GM19463 (cell line): ENCODE data around the gene PARL.
"Not testable (repeated sequence)": the region's sequence is repeated elsewhere in the genome, so short reads cannot be mapped to it uniquely, and the experiment has no call there.

ENCODE experiments used
- ATAC-seq: cut with Tn5 transposase; IDR thresholded peaks from one replicate; pipeline ENCODE4 v1.9.1; 2021; ENCODE audit warnings: mild to moderate bottlenecking, moderate library complexity; ENCODE audit not compliant: unreplicated experiment

The PARL gene

DNA sequence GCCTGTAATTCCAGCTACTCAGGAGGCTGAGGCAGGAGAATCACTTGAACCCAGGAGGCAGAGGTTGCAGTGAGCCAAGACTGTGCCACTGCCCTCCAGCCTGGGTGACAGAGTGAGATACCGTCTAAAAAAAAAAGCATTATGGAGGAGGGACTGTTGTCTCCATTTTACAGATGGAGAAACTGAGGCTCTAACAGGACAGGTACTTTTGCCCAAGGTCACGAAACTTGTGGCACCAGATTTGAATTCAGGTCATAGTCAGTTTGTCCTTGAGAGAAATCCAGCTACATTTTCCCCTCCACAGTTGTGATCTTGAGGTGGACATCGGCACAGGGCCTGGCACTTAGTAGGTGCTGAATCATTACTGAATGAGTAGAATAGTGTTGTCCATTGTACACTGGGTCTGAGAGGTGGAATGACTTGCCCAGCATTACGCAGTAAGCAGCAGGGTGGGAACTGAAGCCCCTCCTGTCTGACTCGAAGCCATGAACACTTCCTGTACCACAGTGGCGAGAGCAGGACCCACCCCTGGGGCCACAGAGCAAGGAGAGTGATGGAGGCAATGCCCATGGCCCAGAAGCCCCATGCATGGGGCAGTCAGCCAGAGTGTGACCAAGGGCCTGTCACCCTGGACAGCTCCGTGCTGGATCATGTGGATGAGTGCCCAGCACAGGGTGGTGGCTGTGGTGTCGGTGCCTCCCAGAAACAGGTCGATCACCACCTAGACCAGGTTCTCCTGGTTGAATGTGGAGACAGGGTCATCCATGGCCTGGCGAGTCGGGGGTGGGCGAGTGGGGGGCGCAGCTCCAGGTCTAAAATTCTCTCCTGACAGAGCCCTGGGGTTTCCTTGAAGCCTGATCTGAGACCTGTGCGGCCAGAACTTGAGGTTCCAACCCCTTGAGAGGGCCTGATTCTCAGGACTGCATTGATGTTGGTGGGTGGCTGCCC is 20.4 kb upstream of the PARL start:
- ATAC-seq: no peak

DNA sequence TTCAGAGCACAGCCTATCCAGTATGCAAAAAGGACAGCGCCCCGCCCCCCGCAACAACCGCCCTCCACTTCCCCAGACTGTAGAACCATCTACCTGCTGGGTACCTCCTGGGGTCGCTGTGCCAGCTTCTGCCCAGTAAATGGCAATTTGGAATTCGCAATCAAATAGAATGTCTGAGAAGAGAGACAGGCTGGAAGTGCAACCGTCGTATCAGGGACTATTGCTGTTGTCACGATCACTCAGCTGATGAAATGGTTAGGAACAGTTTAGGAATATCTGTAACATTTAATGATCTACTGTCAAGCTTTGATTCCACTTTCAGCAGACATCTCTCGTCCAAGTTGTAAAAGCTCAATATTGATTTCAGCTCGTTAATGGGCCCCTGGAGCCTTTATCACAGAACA is 13.3 kb upstream of the PARL start:
- no peak for ATAC-seq

DNA sequence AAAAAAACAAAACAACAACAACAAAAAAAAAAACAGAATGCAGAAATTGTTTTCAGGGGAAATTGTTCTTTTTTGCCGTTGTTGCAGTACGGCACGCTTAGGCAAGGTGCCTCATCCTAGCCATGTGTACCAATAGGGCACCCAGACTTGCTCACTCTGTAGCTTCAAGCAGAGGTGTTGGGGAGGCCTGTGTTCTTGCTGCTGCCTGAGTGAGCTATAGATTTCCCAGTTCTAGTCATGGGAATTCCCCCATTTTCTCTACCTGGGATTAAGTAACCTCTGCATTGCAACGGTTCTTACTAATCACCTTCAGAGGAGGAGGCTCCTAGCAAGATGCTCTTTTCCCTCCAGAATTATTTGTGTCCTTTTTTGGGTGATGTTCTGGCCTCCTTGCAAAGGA is 12.9 kb upstream of the PARL start:
- no peak for ATAC-seq

DNA sequence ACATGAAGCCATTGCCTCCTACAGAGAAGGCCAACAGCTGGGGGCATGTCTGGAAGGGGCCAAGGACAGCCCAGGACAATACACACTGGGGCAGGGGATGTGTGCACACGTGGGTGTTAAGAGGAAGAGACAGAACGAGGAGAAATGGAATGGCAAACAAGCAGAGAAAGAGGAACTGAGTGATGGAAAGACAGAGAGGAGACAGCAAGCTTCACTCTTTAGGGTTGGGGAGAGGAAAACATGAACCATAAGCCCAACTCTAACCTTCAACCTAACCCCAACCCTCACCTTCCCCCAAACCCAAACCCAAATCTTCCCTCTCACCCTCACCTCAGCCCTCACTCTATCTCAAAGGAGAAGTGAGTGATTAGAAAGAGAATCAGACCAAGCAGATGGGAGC is 11.9 kb upstream of the PARL start:
- ATAC-seq: no peak

DNA sequence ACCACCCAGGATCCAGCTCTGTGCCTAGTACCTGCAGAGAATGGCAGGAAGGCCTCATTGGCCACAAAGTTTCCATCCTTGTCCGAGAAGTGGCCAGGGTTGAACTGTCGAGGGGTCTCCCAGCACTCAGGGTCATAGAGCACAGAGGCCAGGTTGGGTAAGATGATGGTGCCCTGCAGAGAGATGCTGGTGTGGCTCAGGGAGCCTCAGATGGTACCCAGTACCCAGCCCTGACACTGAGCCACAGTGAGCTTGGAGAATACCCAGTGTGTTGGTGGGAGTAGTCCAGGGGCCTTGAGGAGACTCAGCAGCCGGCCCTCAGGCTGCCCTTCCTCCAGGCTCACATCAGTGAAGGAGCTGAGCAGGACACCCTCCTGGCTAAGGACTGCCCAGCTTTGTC is 11.5 kb upstream of the PARL start:
- ATAC-seq: no peak

DNA sequence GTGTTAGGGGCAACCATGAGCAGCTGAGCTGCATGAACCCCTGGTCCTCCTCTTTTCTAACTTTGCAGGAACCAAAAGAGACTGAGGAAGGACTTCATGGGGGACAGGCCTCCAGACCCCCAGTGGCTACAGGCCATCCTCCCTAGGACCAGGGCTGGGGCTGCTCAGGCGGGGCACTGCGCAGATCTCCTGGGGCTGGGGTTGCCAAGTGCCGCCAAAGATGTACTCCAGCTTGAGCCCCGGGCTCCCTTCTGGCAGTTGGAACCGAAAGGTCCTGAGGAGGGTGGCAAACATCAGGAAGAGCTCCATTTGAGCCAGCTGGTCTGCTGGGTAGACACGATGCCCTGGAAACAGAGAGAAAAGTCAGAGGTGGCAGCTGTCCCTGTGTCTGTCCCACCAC is 11.1 kb upstream of the PARL start:
- no peak for ATAC-seq

DNA sequence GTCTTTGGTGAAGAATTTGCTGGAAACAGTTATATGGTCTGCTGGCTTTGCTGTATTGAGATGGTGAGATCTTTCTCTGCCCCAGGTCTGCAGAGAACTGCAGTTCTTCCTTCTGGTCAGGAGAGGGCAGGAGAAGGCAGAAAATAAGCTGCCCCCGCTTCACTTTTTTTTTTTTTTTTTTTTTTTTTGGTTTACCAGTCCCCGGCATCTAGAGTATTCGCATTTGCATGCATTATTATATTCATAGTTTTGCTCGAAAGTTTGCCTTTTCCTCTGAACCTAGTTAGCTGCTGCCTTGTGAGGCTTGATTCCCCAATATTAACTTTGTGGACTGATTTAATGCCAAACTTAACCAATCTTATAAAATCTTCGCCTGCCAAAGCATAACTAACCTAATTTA is 10.6 kb upstream of the PARL start:
- ATAC-seq: no peak

DNA sequence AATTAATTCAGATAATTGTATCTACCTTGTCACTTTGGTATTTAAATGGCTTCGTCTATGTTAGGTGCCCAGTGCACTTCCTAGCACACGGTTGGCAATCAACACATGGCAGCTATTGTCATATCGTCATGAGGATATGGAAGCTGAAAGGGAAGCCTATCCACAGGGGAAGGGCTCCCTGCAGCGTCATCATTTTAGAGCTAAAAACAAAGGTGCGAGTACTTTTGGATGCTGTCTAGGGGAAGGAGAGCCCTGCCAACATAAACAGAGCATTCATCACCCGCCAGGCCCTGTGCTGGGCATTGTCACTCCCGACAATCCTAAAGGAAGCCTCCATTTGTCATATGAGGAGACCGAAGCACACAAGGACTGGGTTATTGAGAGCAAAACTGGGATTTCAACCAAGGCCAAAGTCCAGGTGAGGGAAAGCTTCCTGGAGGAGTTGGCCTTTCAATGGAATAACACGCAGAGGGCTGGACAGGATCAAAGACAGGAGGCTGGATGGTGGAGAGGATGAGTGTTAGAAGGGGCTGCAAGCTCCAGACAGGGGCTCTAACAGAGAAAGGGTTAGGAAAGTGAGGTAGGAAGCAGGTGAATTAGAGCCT is 8.0 kb upstream of the PARL start:
- ATAC-seq: no peak

DNA sequence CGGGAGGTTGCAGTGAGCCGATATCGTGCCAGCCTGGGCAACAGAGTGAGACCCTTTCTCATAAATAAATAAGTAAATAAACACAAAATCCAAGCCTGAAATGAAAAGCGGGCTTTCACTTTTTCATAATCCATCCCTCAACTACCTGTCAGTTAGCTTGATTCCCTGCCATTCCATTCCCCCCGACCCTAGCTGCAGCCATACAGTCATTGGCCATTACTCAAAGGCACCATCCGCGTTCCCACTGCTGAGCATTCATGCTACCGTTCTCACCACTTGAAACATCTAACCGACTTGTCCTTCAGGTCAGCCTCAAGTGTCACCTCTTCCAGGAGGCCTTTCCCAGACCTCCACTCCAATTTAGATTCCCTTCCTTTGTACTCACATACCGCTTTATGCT is 1.1 kb upstream of the PARL start:
- ATAC-seq: no peak

DNA sequence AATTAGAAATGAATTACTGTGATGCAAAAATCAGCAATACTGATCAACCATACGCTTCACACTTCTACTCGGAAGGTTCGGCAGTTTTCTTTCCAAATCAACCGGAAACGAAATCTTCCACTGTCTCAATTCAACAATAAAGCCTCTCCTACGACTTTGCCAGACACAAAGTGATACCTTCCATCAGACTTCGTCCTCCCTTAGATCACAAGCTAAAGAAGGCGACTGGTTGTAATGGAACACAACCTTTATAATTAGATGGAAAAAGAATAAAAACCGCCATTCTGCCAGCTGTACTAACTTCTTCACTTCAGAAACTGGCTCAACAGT is 618 bp downstream of the PARL start:
- ATAC-seq: no peak

DNA sequence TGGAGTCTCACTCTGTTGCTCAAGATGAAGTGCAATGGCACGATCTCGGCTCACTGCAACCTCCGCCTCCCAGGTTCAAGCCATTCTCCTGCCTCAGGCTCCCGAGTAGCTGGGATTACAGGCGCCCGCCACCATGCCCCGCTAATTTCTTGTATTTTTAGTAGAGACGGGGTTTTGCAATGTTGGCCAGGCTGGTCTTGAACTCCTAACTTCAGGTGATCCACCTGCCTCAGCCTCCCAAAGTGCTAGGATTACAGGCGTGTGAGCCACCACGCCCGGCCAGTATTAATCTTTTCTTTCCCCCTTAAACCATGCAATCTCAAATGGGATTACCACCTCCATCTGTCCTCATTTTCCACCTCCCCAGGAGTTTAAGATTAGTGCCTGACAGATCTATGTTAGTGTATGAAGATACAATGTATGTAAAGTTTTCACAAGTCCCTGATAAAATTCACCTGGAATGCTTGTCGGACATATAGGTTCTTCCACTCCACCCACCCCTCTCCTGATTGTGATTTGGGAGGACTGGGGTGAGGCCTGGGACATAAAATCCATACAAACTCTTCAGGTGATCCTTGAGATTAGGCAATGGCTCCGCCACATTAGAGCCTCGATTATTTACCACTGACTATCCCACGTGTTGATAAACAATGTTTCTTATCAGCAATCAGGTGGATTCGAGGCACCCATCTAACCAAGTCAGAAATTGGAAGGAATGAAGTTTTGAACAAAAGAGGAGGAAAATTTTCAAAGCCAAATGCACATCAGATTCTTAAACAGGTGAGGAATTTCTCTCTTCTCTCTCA is 1.2 kb downstream of the PARL start:
- ATAC-seq: no peak

DNA sequence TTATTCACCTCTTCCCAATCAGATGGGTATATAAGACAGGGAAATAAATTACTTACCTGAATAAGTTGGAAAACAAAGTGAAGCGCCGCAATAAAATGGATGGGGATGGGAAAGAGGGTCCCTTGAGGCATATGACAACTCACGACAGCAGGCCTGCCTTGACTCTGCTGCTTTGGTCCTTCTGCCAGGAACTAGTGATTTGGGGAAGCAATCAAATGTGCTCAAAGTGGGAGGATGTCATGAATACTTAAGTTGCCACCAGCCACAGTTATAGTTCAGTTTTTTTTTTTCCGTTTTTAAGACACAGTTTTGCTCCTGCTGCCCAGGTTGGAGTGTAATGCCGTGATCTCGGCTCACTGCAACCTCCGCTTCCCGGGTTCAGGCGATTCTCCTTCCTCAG is 4.6 kb downstream of the PARL start:
- ATAC-seq: no peak

DNA sequence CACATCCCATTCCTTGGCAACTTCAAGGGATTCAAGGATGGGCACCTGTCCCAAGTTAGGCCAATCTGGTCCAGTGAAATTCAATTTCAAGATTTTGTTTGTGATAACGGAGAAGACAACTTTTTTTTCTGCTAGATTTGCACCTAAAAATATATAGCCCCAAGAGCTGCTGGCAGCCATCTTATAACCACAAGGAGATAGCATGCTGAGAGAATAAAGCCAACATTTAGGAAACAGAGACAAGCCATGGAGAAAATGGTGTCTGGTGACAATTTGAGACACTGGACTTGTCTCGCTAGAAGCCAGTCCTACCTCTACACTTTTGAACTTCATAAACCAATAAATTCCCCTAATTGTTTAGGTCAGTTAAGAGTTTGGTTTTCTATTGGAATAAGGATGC is 5.4 kb downstream of the PARL start:
- no peak for ATAC-seq

DNA sequence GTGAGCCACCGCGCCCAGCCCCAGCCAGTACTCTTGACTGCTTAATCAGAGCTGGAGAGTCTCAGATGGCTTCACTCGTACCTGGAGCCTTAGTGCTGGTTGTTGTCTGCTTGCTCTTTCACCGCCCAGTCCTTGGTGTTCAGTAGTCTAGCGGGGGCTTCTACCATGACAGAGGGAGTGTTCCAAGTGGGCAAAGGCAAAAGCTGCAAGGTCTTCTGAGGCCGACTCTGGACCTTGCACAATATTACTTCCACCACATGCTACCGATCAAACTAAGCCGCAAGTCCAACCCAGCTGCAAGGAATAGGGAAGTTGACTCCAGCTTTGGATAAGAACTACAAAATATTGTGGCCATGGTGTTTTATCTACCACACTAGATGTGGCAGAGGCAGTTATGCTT is 6.6 kb downstream of the PARL start:
- no peak for ATAC-seq

DNA sequence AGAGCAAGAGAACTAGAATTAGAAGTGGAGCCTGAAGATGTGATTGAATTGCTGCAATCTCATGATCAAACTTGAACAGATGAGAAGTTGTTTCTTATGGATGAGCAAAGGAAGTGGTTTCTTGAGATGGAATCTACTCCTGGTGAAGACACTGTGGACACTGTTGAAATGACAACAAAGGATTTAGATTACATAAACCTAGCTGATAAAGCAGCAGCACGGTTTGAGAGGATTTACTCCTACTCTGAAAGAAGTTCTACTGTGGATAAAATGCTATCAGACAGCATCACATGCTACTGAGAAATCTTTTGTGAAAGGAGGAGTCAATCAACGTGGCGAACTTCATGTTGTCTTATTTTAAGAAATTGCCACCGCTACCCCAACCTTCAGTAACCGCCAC is 7.5 kb downstream of the PARL start:
- ATAC-seq: not testable (repeated sequence)

DNA sequence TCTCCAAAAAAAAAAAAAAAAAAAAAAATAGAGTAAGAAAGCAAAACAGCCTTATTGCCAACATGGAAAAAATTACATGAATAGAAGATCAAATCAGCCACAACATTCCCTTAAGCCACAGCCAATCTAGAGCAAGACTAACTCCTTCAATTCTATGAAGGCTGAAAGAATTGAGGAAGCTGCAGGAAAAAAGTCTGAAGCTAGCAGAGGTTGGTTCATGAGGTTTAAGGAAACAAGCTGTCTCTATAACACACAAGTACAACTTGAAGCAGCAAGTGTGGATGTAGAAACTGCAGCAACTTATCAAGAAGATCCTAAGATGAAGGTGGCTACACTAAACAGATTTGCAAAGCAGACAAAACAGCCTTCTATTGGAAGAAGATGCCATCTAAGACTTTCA is 9.3 kb downstream of the PARL start:
- no peak for ATAC-seq

DNA sequence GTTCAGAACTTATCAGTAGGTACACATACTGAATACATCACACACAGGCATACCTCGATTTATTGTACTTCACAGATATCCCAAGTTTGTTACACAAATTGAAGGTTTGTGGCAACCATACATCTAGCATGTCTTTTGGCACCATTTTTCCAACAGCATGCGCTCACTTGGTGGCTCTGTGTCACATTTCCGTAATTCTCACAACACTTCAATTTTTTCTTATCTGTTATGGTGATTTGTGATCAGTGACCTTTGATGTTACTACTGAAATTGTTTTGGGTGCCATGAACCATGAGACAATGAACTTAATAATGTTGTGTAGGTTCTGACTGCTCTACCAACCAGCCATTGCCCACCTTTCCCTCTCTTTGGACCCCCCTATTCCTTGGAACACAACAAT is 10.8 kb downstream of the PARL start:
- no peak for ATAC-seq

DNA sequence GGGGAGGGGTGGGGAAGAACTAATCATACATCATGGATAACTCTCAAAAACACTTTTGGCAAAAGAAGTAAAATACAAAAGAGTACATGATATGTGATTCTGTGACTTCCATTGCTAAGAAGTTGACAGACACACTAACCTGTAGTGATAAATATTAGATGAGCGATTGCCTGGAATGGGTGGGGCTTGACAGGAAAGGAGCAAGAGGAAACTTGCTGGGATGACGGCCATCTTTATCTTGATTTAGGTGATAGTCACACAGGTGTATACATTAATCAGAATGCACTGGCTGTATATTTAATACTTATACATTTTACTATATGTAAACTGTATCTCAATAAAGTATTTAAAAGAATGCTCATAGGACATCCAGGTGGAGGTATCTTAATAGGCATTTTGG is 13.1 kb downstream of the PARL start:
- no peak for ATAC-seq

DNA sequence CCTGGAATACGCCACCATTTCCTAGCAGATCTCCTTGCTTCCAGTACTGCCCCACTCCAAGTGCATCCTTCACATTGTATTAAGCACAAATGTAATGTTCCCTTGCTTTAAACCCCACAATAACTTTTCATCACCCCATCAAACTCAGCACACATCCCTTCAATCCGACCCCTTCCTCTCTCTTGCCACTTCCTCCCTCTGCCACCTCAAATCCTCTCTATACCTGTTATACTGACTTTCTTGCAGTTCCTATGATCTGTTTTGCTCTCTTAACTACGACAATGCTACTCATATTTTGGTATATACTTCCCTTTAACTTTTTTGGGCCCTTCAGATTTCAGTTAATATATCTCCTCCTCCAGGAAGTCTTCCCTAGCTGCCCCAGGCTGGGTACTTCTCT is 14.1 kb downstream of the PARL start:
- ATAC-seq: no peak

DNA sequence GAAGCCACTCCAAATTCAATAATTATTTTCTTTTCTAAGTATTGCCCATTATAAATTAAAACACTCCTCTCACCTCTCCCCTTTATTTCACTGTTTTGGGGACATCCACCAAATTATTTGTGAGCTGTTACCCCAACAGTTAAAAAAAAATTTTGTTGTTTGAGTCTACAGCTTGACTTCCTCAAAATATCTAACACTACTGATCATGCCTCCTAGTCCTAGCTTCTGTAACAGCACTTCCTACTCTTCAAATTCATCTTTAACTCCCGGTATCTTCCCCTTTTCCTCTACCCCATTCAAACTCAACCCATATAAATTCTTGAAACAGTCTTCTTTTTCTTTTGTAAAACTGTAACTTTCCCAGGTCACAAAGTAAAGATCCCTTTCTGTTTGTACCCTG is 15.9 kb downstream of the PARL start:
- no peak for ATAC-seq

DNA sequence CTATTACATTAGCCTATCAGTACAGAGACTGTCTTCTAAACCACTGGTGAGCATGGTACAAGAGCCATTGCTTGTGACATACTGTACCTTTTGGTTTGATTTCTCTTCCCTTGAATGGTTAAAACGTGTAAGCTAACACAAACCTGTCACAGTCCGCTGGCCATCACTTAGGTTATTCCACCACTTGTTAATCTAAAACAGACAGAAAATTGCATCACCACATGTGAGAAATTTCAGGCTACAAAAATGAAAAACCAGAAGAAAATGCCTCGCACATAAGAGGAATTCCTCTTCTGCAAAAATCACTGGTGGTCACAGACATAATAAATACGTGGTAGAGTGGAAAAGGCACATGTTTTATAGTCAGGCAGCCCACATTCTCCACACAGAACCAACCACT is 22.1 kb downstream of the PARL start:
- no peak for ATAC-seq

DNA sequence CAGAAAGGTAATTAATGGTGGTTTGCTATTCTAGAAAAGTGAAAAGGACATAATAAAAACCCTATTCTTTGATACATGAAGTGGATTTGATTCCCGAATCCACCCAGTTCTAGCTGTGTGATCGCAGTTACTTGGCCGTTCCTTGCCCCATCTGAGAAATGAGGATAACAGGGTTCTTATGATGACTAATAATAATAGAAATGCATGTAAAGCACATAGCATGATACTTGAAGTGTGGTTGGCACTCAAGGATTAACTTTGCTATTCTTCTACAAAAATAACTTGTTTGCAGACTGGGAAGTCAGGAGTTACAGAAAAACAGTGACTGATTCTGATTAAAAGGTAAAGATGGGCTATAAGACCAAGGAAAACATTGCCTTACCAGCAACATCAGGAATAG is 26.8 kb downstream of the PARL start:
- ATAC-seq: no peak
